ENCODE data around the gene KHSRP.

KHSRP gene

DNA sequence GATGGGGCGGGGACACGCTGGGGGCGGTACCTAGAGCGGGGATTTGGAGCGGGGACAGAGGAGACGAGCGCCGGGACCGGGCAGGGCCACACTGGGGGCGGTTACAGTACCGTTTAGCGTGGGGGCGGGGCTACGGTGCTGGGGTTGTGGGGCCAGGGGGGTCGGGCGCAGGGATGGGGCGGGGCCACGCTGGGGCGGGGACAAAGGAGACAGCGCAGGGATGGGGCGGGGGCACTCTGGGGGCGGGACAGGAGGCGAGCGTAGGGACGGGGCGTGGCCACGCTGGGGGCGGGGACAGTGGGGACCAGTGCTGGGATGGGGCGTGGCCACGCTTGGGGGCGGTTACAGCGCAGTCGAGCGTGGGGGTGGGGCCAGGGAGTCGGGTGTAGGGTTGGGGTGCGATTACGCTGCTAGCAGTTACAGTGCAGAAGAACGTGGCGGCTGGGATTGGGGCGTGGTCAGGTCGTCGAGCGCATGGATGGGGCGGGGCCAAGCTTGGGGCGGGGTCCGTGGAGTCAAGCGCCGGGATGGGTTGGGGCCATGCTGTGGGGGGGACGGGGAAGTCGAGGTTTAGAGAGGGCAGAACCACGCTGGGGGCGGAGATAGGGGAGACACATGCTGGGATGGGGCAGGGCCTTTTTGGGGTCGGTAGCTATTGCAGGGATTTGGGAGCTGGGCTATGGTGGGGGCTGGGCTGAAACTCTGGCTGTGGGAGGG is 51.4 kb downstream of the KHSRP start:
- peak overlapping the region; percentile 95 for H3K27ac ChIP-seq
- peak; percentile 94 for DNase-seq (ENCODE audit: low read depth, low spot score)
- TF ChIP-seq EZH2 (IDR thresholded peaks at IDR 0.05), result no peak
- TF ChIP-seq FOXP2 (optimal IDR thresholded peaks at IDR 0.05; ENCODE audit: control extremely low read depth, extremely low read length, insufficient read depth), result no peak
- TF ChIP-seq POLR2AphosphoS5 (IDR thresholded peaks at IDR 0.05; ENCODE audit: borderline replicate concordance, low read depth, low read length), result no peak

DNA sequence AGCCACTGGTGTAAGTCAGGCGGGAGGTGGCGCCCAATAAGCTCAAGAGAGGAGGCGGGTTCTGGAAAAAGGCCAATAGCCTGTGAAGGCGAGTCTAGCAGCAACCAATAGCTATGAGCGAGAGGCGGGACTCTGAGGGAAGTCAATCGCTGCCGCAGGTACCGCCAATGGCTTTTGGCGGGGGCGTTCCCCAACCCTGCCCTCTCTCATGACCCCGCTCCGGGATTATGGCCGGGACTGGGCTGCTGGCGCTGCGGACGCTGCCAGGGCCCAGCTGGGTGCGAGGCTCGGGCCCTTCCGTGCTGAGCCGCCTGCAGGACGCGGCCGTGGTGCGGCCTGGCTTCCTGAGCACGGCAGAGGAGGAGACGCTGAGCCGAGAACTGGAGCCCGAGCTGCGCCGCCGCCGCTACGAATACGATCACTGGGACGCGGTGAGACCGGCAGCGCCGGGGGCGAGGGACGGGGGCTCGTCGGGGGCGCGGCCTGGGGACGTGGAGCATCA is 52.0 kb downstream of the KHSRP start, which contains the start of gene ALKBH7:
ALKBH7 (plus strand) TSS at position 201 of the 502 bp plus-strand sequence; CDS start at position 228, 27 bp downstream.
- TF ChIP-seq POLR2AphosphoS5 (IDR thresholded peaks at IDR 0.05; ENCODE audit: borderline replicate concordance, low read depth, low read length) (peak; percentile 61; the same call in 1 of the 2 replicates), EZH2 (IDR thresholded peaks at IDR 0.05) (no peak), FOXP2 (optimal IDR thresholded peaks at IDR 0.05; ENCODE audit: control extremely low read depth, extremely low read length, insufficient read depth) (no peak)
- Histone ChIP-seq H3K9ac (ENCODE audit: insufficient read length) (peak within 1 kb of the TSS; percentile 89), H3K27ac (peak within 1 kb of the TSS; percentile 95), H3K4me3 (peak within 1 kb of the TSS; percentile 99), H3K36me3 (ENCODE audit: insufficient read depth, low read length) (peaks cover 13% of the 10 kb centered on the region; the same call in 1 of the 2 replicates), H3K9me3 (ENCODE audit: low read depth, low read length) (no peaks in the 10 kb centered on the region)
- DNase-seq (ENCODE audit: low read depth, low spot score), result peak; percentile 99

More for the DNA sequence above, 51.4 kb downstream of the KHSRP start:
- Histone ChIP-seq H3K9me3 (ENCODE audit: low read depth, low read length) (no peaks in the 10 kb centered on the region), H3K9ac (ENCODE audit: insufficient read length) (peak overlapping the region; percentile 89), H3K4me3 (peak overlapping the region; percentile 99), H3K36me3 (ENCODE audit: insufficient read depth, low read length) (peaks cover 7% of the 10 kb centered on the region; the same call in 1 of the 2 replicates)

DNA sequence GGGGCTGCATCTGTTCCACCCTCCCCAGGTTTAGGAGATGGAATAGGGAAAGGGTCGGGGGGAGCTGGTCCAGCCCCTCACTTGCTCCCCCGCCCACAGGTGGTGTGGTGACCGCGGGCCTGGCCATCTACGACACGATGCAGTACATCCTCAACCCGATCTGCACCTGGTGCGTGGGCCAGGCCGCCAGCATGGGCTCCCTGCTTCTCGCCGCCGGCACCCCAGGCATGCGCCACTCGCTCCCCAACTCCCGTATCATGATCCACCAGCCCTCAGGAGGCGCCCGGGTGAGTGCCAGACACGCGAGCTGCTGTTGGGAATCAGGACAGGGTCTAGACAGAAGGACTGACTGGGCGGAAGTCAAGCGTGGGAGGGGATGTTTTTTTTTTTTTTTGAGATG is 60.3 kb downstream of the KHSRP start:
- H3K9ac ChIP-seq (ENCODE audit: insufficient read length), result no peak overlapping the region
- DNase-seq (ENCODE audit: low read depth, low spot score), result no peak
- peaks cover 45% of the 10 kb centered on the region for H3K36me3 ChIP-seq (ENCODE audit: insufficient read depth, low read length)
- no peaks in the 10 kb centered on the region for H3K9me3 ChIP-seq (ENCODE audit: low read depth, low read length)
- no peak for TF ChIP-seq POLR2AphosphoS5 (IDR thresholded peaks at IDR 0.05; ENCODE audit: borderline replicate concordance, low read depth, low read length)
- no peak for TF ChIP-seq EZH2 (IDR thresholded peaks at IDR 0.05)
- TF ChIP-seq FOXP2 (optimal IDR thresholded peaks at IDR 0.05; ENCODE audit: control extremely low read depth, extremely low read length, insufficient read depth), result no peak
- no peak overlapping the region for H3K27ac ChIP-seq
- no peak overlapping the region for H3K4me3 ChIP-seq
